AG04449 (cell line): Measurements from ENCODE around the gene KRT83.

Experiments
- CTCF ChIA-PET: fragments of 350-600 bp; formaldehyde crosslinking; extraction: SDS; loops from one replicate; lab custom pipeline; 2021; ENCODE audit warnings: antibody characterized with exemption; lab: Yijun Ruan, JAX
- POLR2A ChIA-PET: fragments of 400-600, 350-600 bp; formaldehyde crosslinking; extraction: SDS; loops from one replicate; lab custom pipeline; 2020; ENCODE audit warnings: antibody characterized with exemption, inconsistent platforms; lab: Yijun Ruan, JAX
- DNase-seq: peaks from one replicate; pipeline ENCODE4 v3.0.0-alpha.2; 2010; ENCODE audit warnings: low read depth, low spot score
- H3K4me3 ChIP-seq: 2 replicates; pipeline ENCODE4 v1.5.1; 2011; ENCODE audit warnings: low read depth, mild to moderate bottlenecking, control low read depth, low read length
- TF ChIP-seq, protein P1 (sequence below): IDR thresholded peaks from one replicate; pipeline ENCODE4 v1.5.1; 2011; ENCODE audit warnings: mild to moderate bottlenecking, moderate library complexity, low read length, control low read depth, inconsistent platforms; ENCODE audit not compliant: insufficient read depth; ENCODE audit errors: missing control alignments

KRT83 gene

DNA sequence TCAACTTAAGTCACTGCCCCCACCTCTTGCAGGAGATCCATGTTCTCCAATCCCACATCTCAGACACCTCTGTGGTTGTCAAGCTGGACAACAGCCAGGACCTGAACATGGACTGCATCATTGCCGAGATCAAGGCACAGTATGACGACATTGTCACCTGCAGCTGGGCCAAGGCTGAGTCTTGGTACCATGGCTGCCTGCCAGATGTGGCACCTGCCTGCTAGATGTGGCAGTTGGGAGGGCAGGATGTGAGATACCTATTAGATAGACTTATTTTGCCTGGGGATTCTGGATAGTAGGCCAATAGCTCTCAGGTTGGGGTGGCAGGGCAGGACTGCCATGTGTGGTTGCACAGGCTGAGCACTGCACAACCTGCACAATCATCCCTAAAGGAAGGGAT lies 54.7 kb downstream of the KRT83 start:
- DNase-seq: no peak
- CTCF ChIA-PET: interaction anchor here (1.3 to 9.7 kb wide), 4 partner anchors 9 to 62 kb away, joined by 3 to 146 read pairs (median 6); partner anchors contain the start of gene KRT86
- POLR2A ChIA-PET: no interaction called here

DNA sequence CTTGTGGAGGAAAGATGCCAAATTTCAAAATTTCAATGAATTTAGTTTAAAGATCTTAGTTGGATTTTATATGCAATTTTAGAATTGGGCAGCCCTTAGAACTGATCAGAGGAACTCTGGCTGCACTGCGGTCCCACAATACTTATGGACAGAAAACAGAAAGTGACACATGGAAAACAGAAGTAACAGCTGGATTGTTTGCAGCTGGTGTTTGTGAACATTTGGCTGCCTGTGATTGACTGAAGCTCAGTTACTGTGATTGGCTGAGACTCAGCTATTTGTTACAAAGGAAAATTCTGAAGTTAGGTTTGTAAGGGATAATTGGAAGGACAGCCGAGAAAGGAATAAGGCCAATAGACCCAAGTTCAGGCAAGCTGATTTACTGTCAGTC lies 56.8 kb downstream of the KRT83 start:
- ChIA-PET POLR2A (no interaction called here), CTCF (interaction anchor here (0.6 to 9.7 kb wide), 6 partner anchors 9 to 64 kb away, joined by 3 to 146 read pairs (median 7); no protein-coding TSS in a partner anchor)
- TF ChIP-seq, protein P1, sequence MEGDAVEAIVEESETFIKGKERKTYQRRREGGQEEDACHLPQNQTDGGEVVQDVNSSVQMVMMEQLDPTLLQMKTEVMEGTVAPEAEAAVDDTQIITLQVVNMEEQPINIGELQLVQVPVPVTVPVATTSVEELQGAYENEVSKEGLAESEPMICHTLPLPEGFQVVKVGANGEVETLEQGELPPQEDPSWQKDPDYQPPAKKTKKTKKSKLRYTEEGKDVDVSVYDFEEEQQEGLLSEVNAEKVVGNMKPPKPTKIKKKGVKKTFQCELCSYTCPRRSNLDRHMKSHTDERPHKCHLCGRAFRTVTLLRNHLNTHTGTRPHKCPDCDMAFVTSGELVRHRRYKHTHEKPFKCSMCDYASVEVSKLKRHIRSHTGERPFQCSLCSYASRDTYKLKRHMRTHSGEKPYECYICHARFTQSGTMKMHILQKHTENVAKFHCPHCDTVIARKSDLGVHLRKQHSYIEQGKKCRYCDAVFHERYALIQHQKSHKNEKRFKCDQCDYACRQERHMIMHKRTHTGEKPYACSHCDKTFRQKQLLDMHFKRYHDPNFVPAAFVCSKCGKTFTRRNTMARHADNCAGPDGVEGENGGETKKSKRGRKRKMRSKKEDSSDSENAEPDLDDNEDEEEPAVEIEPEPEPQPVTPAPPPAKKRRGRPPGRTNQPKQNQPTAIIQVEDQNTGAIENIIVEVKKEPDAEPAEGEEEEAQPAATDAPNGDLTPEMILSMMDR: no peak
- no peak overlapping the region for H3K4me3 ChIP-seq
- no peak for DNase-seq

More for the DNA sequence above, 54.7 kb downstream of the KRT83 start:
- TF ChIP-seq, protein P1: no peak
- no peak overlapping the region for H3K4me3 ChIP-seq
